NCI-H1105 treated with DMSO at 0.1 percent for 48 hours (cell line): ENCODE results near the gene NUFIP2.
"Not testable (repeated sequence)": the region's sequence is repeated elsewhere in the genome, so short reads cannot be mapped to it uniquely, and the experiment has no call there.

Experiments
- DNase-seq: peaks from one replicate; lab custom pipeline; 2025; lab: John Stamatoyannopoulos, UW

The NUFIP2 gene

DNA sequence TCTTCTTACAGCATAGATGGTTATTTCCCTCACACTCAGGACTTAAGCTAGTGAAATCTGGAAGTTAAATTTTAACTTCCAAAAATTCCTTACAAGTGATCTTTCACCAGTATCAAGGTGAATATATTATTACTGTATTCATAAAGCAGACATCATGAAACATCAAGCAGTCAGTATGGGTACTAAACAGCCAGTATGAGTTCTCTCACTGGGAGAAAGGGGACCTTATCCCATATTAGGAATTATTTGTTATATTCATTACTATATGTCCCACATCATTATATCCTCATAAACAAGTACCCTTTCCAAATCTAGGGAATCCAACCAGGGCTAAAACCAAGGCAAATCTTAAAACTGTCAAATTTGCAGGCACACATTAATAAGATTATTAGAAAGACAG lies 15.3 kb downstream of the NUFIP2 start:
- no peak for DNase-seq

DNA sequence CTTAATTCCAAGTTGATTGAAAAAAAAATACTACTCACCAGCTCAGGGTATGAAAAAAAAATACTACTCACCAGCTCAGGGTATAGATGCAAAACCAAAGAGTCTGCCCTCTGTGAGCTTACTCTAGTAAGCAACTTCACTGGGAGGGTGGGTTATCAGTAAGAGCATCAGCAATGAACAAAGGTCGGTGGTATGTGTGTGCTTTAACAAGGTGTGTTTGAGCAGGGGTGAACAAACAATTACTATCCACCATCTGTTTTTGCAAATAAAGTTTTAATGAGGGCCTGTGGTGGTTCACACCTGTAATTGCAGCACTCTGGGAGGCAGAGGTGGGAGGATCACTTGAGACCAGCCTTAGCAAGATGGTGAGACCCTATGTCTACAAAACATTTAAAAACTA lies 20.0 kb downstream of the NUFIP2 start:
- DNase-seq = no peak

DNA sequence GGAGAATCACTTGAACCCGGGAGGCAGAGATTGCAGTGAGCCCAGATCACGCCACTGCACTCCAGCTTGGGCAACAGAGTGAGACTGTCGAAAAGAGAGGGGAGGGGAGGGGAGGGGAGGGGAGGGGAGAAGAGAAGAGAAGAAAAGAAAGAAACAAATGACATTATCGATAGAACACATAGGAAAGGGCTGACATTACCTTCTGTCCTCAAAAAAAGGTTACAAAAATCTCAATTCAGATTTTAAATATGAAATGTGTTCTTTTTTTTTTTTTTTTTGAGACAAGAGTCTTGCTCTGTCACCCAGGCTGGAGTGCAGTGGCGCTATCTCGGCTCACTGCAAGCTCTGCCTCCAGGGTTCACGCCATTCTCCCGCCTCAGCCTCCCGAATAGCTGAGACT lies 22.0 kb downstream of the NUFIP2 start:
- not testable (repeated sequence) for DNase-seq

DNA sequence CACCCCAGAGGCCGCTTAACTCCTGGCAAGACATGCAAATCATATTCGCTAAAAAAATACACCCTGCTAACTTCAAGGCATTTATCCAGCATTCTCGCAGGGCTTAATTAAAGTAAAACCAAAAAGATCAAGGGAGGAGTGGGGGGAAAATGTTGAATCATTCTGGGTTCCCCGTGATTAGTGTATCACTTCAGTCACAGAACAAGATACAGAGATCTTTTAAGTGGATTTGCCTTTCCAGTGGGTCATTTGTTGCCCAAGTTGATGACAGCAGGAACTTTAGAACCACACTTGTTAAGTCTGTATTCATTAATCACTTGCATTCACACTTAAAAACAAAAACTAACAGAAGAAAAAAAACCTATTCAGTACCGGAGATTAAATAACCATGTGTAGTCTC lies 30.0 kb downstream of the NUFIP2 start:
- no peak for DNase-seq

DNA sequence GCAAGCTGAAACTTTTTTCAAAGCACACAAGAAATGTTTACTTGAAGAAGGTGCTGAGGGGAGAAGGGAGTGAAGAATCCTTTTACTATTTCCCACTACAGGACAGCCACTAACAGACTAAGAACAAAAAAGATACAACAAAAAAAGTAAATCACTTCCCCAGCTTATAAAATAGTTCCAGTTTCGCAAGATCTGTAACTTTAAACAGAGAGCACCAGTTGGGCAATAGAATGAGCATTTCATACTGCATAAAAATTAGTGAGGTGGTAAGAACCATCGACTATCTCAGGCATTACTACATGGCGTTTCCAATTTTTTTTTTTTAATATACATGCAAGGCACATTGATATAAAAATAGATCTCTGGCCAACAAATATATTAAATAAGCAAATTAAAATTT lies 36.2 kb downstream of the NUFIP2 start:
- no peak for DNase-seq

DNA sequence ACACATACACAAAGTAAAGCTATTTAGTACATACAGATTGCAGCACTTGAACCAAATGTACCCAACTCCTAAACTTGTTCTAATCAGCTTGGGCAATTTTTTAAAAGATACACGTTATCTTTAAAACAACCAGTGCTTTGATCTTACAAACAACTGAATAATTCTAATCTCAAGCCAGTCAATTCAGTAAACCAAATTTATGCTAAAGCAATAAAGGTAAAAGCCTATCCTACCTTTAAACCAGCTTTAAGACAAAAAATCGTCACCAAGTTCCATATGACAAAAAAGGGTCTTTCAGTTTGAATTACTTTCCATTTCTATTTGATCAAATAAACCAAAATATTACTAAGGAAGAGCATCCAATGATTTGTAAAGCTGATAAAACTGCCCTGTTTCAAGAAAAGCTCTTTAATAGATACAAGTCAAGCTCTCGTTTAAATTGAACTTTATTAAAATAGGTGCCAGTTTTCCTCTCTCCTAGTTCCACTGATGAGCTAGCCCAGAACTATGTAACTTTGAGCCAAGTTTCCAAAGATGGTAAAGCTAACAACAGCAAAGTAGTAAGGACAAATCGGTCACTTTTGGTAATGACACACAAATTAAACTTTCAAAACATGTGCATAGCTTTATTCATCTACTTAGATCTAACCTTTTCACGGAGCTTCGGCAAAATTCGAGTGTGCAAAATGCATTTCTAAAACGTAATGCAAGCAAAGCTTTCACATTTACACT lies 37.0 kb downstream of the NUFIP2 start:
- DNase-seq = no peak

DNA sequence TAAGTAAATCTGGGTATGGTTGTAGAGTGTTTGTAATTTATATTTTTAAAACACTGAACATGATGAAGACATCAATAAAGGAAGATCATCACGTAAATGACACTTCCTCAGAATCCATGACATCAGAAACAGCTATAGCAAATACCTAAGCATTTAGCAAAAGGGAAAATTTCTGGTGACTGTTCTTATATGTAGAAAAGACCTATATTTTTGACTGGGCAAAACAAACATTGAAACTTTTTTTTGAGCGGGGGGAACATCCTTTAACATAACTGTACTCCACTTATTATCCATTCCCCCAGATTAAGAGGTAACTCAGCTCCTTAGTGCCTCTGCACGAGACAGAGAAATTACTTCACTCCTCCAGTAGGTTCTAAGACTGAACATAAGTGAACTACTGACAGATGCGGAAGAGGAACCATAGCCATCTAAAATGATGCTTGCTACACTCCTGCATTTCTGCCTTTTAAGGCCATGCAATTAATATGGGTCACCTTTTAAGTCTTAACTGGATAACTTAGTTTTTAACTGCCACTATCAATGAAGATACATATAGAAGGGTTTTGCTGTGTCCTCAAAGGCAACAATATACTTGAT lies 37.9 kb downstream of the NUFIP2 start:
- no peak for DNase-seq

DNA sequence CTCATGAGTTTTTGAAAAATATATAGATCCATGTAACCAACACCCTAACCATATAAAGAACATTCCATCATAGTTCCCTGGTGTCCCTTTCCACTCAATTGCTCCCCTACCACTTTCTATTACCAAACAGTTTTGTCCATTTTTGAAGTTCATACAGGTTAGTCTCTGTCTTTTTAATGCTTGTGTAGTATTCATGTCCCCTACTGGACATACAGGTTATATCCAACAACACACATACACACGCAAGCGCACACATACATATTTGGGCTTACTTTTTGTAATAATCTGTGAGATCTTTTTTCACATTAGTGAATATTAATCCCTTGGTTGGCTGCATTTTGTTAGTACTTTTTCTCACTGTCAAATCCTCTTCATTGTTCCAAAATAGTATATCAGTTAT lies 40.9 kb downstream of the NUFIP2 start:
- no peak for DNase-seq

DNA sequence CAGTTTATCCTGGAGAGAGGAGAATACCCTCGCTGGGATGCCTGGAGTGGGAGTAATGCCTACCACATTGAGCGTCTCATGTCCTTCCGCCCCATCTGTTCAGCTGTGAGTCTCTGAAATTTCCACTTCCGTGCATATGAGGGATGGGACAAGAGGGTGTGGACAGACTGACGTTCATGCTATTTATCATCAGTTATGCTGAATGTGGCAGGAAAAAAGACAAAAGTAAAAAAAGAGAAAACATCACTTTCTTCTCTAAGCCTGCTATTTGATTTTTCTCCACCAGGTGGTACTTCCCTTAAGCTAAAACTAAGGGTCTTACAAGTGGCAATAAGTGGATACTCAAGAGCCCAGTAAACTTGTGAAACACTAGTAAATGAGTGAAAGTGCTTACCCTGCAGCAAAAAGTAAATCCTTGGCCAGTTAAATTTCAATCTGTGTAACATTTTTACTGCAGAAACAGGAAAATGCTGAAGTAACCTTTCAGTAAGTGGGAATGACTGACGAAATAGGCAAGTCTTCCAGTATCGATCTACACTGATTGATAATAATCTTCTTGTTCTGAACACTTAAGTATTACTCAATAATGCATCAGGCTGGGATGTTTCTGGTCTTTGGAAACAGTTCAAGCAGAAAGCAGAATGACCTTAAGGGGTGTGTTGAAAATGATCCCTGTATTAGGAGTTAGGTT lies 41.7 kb downstream of the NUFIP2 start:
- peak; percentile 17 for DNase-seq

DNA sequence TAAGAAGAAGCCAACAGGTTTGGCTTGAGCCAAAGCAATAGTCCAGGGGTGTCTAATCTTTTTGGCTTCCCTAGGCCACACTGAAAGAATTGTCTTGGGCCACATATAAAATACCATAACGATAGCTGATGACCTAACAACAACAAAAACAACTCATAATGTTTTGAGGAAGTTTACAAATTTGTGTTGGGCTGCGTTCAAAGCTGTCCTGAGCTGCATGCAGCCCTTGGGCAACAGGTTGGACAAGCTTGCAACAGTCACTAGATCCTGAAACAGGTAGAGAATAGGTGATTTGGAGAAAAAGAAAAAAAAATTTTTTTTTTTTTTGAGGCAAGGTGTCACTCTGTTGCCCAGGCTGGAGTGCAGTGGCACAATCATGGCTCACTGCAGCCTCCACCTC lies 42.8 kb downstream of the NUFIP2 start:
- DNase-seq = no peak

DNA sequence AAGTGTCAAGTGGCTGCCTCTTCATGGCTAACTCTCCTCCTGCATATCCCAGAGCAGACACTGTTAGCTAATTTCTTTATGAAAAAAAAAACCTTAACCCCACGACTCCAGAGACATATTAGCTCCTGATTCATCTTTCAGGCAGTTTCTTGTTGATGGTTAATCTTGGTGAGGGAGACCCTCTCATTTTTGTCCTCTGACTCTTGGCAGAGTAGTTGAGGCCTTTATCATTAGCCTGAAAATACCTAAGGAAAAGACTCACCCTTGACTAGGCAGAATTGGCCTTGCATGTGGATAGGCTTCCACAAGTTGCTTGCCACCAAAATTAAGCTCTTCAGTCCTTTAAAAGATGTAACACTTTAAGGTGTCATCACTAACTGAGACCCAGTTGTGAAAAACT lies 43.3 kb downstream of the NUFIP2 start:
- DNase-seq = no peak

DNA sequence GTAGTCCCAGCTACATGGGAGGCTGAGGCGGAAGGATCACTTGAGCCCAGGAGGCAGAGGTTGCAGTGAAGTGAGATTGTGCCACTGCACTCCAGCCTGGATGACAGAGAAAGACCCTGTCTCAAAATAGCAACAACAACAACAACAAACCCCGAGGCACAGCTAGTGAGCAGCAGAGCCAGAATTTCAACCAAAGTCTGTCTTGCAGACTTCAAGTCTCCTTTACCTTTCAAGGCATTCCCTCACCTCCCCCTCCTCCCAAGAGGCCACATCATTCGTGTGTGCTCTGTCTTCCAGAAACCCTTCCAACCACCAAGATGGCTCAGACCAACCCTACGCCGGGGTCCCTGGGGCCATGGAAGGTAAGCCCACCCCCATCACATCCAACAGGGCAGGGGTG lies 45.1 kb downstream of the NUFIP2 start:
- DNase-seq = no peak

DNA sequence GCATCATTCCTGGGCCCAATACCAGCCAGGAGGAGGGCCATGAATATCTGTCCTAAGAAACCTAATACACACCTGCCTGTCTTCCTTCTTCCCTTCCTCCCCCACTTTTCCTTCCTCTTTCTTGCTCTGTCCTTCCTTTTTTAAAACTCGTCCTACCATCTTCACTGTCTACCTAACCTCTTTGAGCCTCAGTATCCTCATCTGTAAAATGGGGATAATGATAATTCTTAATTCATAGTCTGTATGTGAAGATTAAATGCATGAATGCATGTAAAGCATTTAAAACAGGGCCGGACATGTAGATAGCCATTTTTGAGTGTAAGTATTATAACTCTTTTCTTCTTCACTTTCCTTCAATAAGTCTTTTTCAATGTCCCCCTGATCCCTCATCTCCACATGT lies 46.7 kb downstream of the NUFIP2 start:
- no peak for DNase-seq

DNA sequence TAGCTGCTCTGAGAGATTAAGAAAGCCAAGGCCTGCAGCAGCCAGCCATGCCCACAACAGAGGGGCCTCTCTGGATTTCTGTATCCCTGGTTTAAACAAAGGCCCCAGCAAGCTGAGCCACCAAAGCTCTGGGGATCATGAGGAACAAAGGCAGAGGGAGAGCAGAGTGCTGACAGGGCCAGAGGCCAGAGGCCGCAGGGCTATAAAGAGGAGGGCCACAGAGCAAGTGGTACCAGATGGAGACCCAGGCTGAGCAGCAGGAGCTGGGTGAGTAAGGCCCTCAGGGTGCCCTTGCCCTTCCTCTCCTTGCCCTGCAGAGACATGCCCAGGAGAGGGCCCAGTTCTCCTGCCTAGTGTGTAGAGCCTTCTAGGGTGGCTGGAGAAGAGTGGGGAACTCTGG lies 47.3 kb downstream of the NUFIP2 start, which contains the start of gene CRYBA1:
CRYBA1 (plus strand) TSS at position 232 of the 400 bp plus-strand sequence; CDS start at position 237, 5 bp downstream.
- DNase-seq = no peak

DNA sequence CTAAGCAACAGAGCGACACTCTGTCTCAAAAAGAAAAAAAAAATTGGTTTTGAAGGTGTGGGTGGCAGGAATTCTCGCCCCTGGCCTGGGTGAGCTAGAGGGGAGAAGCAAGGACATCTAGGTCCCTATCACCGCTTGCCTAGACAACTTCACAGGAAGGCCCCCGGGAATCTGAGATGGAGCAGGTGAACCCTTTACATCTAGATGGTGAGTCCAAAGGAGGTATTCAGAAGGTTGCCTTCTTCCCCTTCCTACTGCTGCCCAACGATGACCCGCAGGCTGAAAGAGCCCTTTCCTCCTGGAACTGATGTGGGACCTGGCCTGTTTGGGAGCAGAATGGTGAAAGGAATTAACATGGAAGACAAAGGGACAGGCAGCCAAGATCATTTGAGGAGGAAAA lies 48.5 kb downstream of the NUFIP2 start:
- DNase-seq = no peak

DNA sequence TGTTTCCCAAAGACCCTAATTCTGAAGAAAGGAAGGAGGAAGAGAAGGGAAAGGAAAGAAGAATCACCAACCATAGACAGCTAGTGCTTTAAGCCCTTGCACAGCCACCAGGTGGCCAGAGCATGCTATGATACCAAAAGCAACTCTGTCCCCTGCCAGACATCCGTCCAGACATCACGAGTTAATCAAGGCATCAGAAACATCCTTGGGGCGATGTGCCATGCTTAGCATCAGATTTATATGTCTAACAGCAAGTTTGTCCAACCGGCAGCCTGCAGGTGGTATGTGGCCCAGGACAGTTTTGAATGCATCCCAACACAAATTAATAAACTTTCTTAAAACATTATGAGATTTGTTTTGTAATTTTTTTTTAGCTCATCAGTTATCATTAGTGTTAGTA lies 50.2 kb downstream of the NUFIP2 start:
- DNase-seq = no peak

DNA sequence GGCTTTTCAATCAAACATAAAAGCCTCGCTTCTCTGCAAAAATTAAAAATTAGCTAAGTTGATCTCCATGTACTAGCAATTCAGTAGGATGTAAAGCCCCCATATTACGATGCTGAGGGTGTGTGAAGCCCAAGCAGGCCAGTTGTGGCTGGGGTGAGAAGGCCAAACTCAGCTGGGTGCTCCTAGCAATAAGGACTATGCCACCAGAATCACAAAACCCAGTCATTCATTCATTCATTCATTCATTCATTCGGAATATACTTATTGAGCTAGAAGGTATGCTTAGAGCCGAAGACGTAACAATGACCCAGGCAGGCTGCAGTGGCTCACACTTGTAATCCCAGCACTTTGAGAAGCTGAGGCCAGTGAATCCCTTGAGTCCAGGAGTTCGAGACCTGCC lies 51.2 kb downstream of the NUFIP2 start:
- DNase-seq = no peak

DNA sequence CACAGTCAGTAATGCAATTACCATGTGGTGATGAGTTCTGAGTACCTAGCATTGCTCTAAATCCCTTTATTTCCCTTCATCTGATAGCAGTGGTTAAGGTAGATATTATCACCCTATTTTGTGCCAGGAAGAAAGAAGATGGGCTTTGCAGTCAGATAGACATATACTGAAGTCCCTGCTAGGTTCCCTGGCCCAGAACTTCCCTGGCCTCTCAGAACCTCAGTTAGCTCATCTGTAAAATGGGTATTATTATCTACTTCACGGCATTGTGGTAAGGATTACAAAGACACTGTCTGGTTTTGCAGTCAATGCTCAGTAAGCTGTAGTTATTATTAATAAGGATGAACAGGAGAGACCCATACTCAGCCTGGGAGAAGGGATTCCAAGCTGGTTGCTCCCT lies 51.9 kb downstream of the NUFIP2 start:
- DNase-seq = no peak

DNA sequence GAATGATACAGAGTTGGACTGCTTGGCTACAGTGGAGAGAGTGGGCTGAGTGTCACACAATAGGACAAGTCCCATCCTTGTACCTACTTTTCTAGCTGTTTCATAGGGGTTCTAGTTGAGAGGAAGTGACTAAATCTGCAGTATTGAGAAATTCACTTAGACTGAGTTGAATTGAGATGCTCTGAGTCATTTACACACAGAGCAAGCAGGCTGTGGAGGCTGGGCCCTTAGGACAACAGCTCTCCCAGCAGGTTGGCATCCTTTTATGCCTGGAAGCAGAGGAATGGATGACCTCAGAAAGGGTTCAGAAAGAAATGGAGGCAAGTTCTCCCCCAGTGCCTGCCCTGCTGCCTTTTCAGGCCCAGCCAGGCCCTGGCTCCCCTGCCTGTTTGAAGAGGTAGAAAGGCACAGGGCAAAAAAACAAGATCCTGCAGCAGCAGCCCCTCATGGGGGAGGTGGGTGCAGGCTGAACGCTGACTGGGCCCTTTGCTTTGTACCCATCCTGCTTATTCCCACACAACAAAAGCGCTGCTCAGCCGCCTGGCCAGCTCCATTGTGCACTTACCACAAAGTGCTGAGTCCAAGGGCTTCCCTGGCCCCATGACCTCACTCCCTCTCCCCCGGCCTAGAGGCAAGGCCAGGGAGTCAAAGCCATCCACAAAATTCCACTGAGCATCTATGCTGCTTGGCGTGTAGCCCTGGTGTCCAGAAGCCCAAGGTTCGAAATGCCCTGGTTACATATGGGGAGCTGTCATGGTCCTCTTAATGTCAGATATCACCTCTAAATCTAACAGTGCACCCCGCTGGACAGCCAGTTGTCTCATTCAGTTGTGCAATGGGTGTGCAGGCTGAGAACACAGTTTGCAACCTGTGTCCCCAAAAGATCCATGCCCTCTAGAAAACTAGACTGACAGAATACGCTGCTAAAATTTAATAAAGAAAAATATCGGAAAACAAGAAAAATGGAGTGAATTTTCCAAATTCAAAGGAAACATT lies 52.7 kb downstream of the NUFIP2 start:
- no peak for DNase-seq

DNA sequence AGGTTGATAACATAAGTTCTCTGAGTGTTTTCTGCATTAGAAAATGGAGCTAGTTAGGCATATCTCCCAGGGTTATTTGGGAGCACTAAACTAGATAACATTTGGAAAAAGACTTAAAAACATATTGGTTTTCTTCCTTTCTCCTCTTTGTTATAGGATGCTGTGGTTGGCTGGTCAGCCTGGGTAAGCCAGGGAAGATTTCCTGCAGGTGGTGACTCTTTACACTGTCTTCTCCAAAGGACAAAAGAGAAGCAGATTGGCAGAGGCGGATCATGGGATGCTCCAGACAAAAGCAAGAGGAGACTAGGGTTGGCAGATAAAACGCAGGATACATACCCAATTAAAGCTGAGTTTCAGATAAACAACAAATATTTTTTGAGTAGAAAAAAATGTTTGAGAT lies 53.5 kb downstream of the NUFIP2 start:
- no peak for DNase-seq

DNA sequence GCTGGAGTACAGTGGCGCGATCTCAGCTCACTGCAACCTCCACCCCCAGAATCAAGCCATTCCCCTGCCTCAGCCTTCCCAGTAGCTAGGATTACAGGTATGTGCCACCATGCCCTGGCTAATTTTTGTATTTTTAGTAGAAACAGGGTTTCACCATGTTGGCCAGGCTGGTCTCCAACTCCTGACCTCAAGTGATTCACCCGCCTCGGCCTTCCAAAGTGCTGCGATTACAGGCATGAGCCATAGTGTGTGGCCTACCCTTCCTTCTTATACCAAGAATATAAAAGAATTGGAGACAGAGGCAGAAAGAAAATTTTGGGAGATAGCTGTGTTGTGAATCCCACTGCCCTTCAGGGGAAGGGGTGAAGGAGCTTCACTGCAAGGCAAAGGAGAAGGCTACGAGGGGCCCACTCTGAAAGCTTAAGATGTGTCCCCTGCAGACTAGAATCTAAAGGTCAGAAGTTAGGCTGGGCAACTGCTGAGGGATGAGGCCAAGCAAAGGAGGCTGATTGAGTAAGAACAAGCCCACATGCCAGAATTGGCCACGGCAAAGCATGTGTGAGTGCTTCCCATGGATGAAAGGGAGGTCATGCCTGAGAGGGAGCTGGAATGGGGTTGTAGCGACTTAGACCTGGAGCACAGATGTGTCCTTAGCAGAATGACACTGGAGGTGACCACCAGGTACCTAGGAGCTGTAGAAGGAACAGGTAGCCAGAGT lies 55.7 kb downstream of the NUFIP2 start:
- DNase-seq = no peak
